Fibroblast of lung (primary cell): Measurements from ENCODE around the gene LCE1C. TPM values are rescaled to one million over a fixed set of nuclear protein-coding genes. Genes with fewer than 3 reads are reported as not detected.

Source experiments
- DNase-seq, 2 donors: peaks; one replicate each; pipeline versions ENCODE4 v3.0.0 to v3.0.0-alpha.2; 2010; ENCODE audit warnings: low read depth in 2 of 2
- H2AFZ ChIP-seq: 2 replicates; pipeline ENCODE4 v1.5.1; 2012; ENCODE audit warnings: low read length, control low read depth, inconsistent platforms
- H3K27ac ChIP-seq: 2 replicates; pipeline ENCODE4 v1.5.1; 2011; ENCODE audit warnings: low read length, control low read depth; ENCODE audit not compliant: insufficient read depth
- H3K27me3 ChIP-seq: 2 replicates; pipeline ENCODE4 v1.5.1; 2011; ENCODE audit warnings: mild to moderate bottlenecking, low read length; ENCODE audit not compliant: control insufficient read depth, insufficient read depth
- H3K36me3 ChIP-seq: 2 replicates; pipeline ENCODE4 v1.5.1; 2011; ENCODE audit warnings: low read length; ENCODE audit not compliant: control insufficient read depth, insufficient read depth
- H3K4me1 ChIP-seq: 2 replicates; pipeline ENCODE4 v1.5.1; 2011; ENCODE audit warnings: low read length; ENCODE audit not compliant: control insufficient read depth, insufficient read depth; ENCODE audit errors: extremely low read depth
- H3K4me2 ChIP-seq: 2 replicates; pipeline ENCODE4 v1.5.1; 2011; ENCODE audit warnings: low read length, control low read depth; ENCODE audit not compliant: insufficient read depth; ENCODE audit errors: extremely low read depth
- H3K4me3 ChIP-seq, 4 experiments: fragments of 200-600 bp in 1 of 4; sonication (generic) in 1 of 4; replicated peaks in 1 of 4; 2 replicates each; pipeline ENCODE4 v1.5.1; 2011 to 2016; ENCODE audit warnings: low read length in 4 of 4, low read depth in 3 of 4, mild to moderate bottlenecking in 3 of 4, control low read depth in 2 of 4, inconsistent platforms in 1 of 4, mixed read lengths in 1 of 4; ENCODE audit not compliant: insufficient read depth in 1 of 4; ENCODE audit errors: control extremely low read depth in 1 of 4
- H3K79me2 ChIP-seq: 2 replicates; pipeline ENCODE4 v1.5.1; 2012; ENCODE audit warnings: mild to moderate bottlenecking, low read length, inconsistent platforms; ENCODE audit not compliant: control insufficient read depth, insufficient read depth
- H3K9ac ChIP-seq: 2 replicates; pipeline ENCODE4 v1.5.1; 2011; ENCODE audit warnings: mild to moderate bottlenecking, low read length, control low read depth; ENCODE audit not compliant: insufficient read depth
- H3K9me3 ChIP-seq: 2 replicates; pipeline ENCODE4 v1.5.1; 2012; ENCODE audit warnings: low read depth, low read length; ENCODE audit not compliant: control insufficient read depth, insufficient read depth
- H4K20me1 ChIP-seq: 2 replicates; pipeline ENCODE4 v1.5.1; 2011; ENCODE audit warnings: low read length; ENCODE audit not compliant: control insufficient read depth, insufficient read depth; ENCODE audit errors: extremely low read depth
- CTCF ChIP-seq, 2 donors: IDR thresholded peaks in 1 of 2; conservative IDR thresholded peaks in 1 of 2; 1 replicate in 1 of 2; 2 replicates in 1 of 2; pipeline ENCODE4 v1.5.1; 2011 to 2012; ENCODE audit warnings: low read length in 2 of 2, control low read depth in 1 of 2, inconsistent platforms in 1 of 2, low read depth in 1 of 2, mild to moderate bottlenecking in 1 of 2
- EZH2 ChIP-seq: IDR thresholded peaks from 2 replicates; pipeline ENCODE4 v1.5.1; 2012; ENCODE audit warnings: low read length, control low read depth, mild to moderate bottlenecking; ENCODE audit errors: missing control alignments
- polyA plus RNA-seq, 2 donors: library from polyadenylated mRNA; depleted of rRNA in 1 of 2; stranded (reverse) in 1 of 2; unstranded in 1 of 2; fragments of >200 nt; gene quantifications; 2 replicates each; pipeline ENCODE4 v1.2.1, GENCODE V29; 2011 to 2012; ENCODE audit warnings: missing spikeins in 1 of 2
- total RNA-seq: library from RNA; depleted of rRNA; stranded (reverse); fragments of >200 nt; gene quantifications from 2 replicates; pipeline ENCODE4 v1.2.1, GENCODE V29; 2014

Gene LCE1C
- total and polyA plus RNA-seq, 2 donors (not counting 1 experiment from before 2014, with no cell fraction given): not detected

GRCh38 chr1:152760551-152761190 is 45.8 kb downstream of the LCE1C start:
- no peak for DNase-seq
- Histone ChIP-seq H3K9ac (no peak overlapping the region), H3K79me2 (no peaks in the 10 kb centered on the region), H3K36me3 (no peaks in the 10 kb centered on the region), H3K9me3 (no peaks in the 10 kb centered on the region), H3K27me3 (no peaks in the 10 kb centered on the region), H2AFZ (no peak overlapping the region), H4K20me1 (no peaks in the 10 kb centered on the region), H3K27ac (no peak overlapping the region), H3K4me3 (no peak overlapping the region), H3K4me1 (no peaks in the 10 kb centered on the region), H3K4me2 (no peak overlapping the region)
- TF ChIP-seq CTCF (conservative IDR thresholded peaks at IDR 0.05 in 1 of 2, IDR thresholded peaks at IDR 0.05 in 1 of 2; ENCODE audit: low read depth in 1 of 2, low read length in 2 of 2): no peak
- TF ChIP-seq EZH2: no peak

GRCh38 chr1:152759453-152760173 is 46.8 kb downstream of the LCE1C start:
- Histone ChIP-seq H3K9me3 (no peaks in the 10 kb centered on the region), H3K4me3 (no peak overlapping the region), H3K4me2 (no peak overlapping the region), H2AFZ (no peak overlapping the region), H3K4me1 (no peaks in the 10 kb centered on the region), H3K27ac (no peak overlapping the region), H3K9ac (no peak overlapping the region), H3K36me3 (no peaks in the 10 kb centered on the region), H3K79me2 (no peaks in the 10 kb centered on the region), H4K20me1 (no peaks in the 10 kb centered on the region), H3K27me3 (no peaks in the 10 kb centered on the region)
- TF ChIP-seq CTCF (conservative IDR thresholded peaks at IDR 0.05 in 1 of 2, IDR thresholded peaks at IDR 0.05 in 1 of 2; ENCODE audit: low read depth in 1 of 2, low read length in 2 of 2) (no peak), EZH2 (no peak)
- DNase-seq: no peak

GRCh38 chr1:152758636-152759035 is 47.8 kb downstream of the LCE1C start:
- no peak overlapping the region for H3K9ac ChIP-seq
- no peak overlapping the region for H2AFZ ChIP-seq
- H3K79me2 ChIP-seq: no peaks in the 10 kb centered on the region
- no peaks in the 10 kb centered on the region for H3K27me3 ChIP-seq
- H3K27ac ChIP-seq: no peak overlapping the region
- H3K4me3 ChIP-seq: no peak overlapping the region
- H3K4me2 ChIP-seq: no peak overlapping the region
- peaks cover under 1% of the 10 kb centered on the region for H3K4me1 ChIP-seq
- H4K20me1 ChIP-seq: no peaks in the 10 kb centered on the region
- no peaks in the 10 kb centered on the region for H3K36me3 ChIP-seq
- TF ChIP-seq CTCF (conservative IDR thresholded peaks at IDR 0.05 in 1 of 2, IDR thresholded peaks at IDR 0.05 in 1 of 2; ENCODE audit: low read depth in 1 of 2, low read length in 2 of 2) (no peak), EZH2 (no peak)
- no peak for DNase-seq
- no peaks in the 10 kb centered on the region for H3K9me3 ChIP-seq
